Astrocyte of the cerebellum (primary cell): ENCODE data around the gene CD83.
A peak's percentile ranks its signal among the peaks of the same experiment; 100 is the strongest.
"Not testable (repeated sequence)": the region's sequence is repeated elsewhere in the genome, so short reads cannot be mapped to it uniquely, and the experiment has no call there.

Experiments used
- DNase-seq: peaks from one replicate; pipeline ENCODE4 v3.0.0-alpha.2; 2011; ENCODE audit warnings: low read depth
- H3K4me3 ChIP-seq: 2 replicates; pipeline ENCODE4 v1.5.1; 2011; ENCODE audit warnings: mild to moderate bottlenecking, low read depth, low read length, moderate library complexity
- CTCF ChIP-seq: IDR thresholded peaks from 2 replicates; pipeline ENCODE4 v1.5.1; 2012; ENCODE audit warnings: low read length, low read depth, moderate library complexity, mild to moderate bottlenecking; ENCODE audit errors: missing control alignments
- in situ Hi-C: cut with HindIII; loops from 2 replicates; pipeline ENCODE4 v1.10.0; 2017; ENCODE audit warnings: low sequenced_read_pairs

Gene CD83

GRCh38 chr6:14117158-14118090 is at the start of gene CD83:
CD83 (plus strand) TSS chr6:14117772; CDS start chr6:14117812, 40 bp downstream.
- no peak for DNase-seq
- H3K4me3 ChIP-seq, result peak within 1 kb of the TSS; percentile 62
- TF ChIP-seq CTCF, result peak; percentile 35
- in situ Hi-C loops, result no loop called here

GRCh38 chr6:14068133-14068532 is 49.4 kb upstream of the CD83 start:
- H3K4me3 ChIP-seq, result no peak overlapping the region
- in situ Hi-C loops, result loop anchor here (25.0 kb wide), 1 partner anchor 156 kb away; the partner anchor contains the start of gene RNF182
- TF ChIP-seq CTCF, result no peak
- DNase-seq, result peak; percentile 92

- DNase-seq, result no peak
- TF ChIP-seq CTCF, result no peak
- in situ Hi-C loops, result loop anchor here (25.0 kb wide), 1 partner anchor 156 kb away; the partner anchor contains the start of gene RNF182
- H3K4me3 ChIP-seq, result no peak overlapping the region
These were observed 48.9 kb upstream of the CD83 start for GRCh38 chr6:14068623-14069022.

- TF ChIP-seq CTCF, result no peak
- in situ Hi-C loops, result loop anchor here (25.0 kb wide), 1 partner anchor 158 kb away; the partner anchor contains the start of gene RNF182
- DNase-seq, result no peak
- no peak overlapping the region for H3K4me3 ChIP-seq
These were observed 47.1 kb upstream of the CD83 start for GRCh38 chr6:14070457-14070856.

GRCh38 chr6:14072084-14072483 is 45.5 kb upstream of the CD83 start:
- no peak for TF ChIP-seq CTCF
- no peak for DNase-seq
- in situ Hi-C loops, result loop anchor here (25.0 kb wide), 1 partner anchor 160 kb away; the partner anchor contains the start of gene RNF182
- no peak overlapping the region for H3K4me3 ChIP-seq

- not testable (repeated sequence) for H3K4me3 ChIP-seq, DNase-seq
- in situ Hi-C loops, result loop anchor here (25.0 kb wide), 1 partner anchor 161 kb away; the partner anchor contains the start of gene RNF182
These were observed 43.8 kb upstream of the CD83 start for GRCh38 chr6:14073561-14074354.
